ENCODE data around the gene WWOX.
A peak's percentile ranks its signal among the peaks of the same experiment; 100 is the strongest.

Gene WWOX

GRCh38 chr16:78240459-78241222, 141.2 kb downstream of the WWOX start:
- Histone ChIP-seq H3K4me3 (no peak overlapping the region), H3K27ac (no peak overlapping the region)
- peak; percentile 29 for DNase-seq (ENCODE audit: low spot score)
- TF ChIP-seq CTCF (IDR thresholded peaks at IDR 0.05) = no peak

GRCh38 chr16:78242239-78242630, 142.8 kb downstream of the WWOX start:
- H3K4me3 ChIP-seq = no peak overlapping the region
- no peak for TF ChIP-seq CTCF (IDR thresholded peaks at IDR 0.05)
- H3K27ac ChIP-seq = no peak overlapping the region
- no peak for DNase-seq (ENCODE audit: low spot score)

GRCh38 chr16:78244131-78244895, 144.9 kb downstream of the WWOX start:
- Histone ChIP-seq H3K27ac (no peak overlapping the region), H3K4me3 (no peak overlapping the region)
- TF ChIP-seq CTCF (IDR thresholded peaks at IDR 0.05) = no peak
- DNase-seq (ENCODE audit: low spot score) = no peak

- no peak for DNase-seq (ENCODE audit: low spot score)
- no peak for TF ChIP-seq CTCF (IDR thresholded peaks at IDR 0.05)
- H3K27ac ChIP-seq = no peak overlapping the region
- no peak overlapping the region for H3K4me3 ChIP-seq
Measured at GRCh38 chr16:78246559-78246958, 147.1 kb downstream of the WWOX start.

- no peak overlapping the region for H3K27ac ChIP-seq
- no peak for DNase-seq (ENCODE audit: low spot score)
- no peak overlapping the region for H3K4me3 ChIP-seq
- TF ChIP-seq CTCF (IDR thresholded peaks at IDR 0.05) = no peak
Measured at GRCh38 chr16:78249056-78249455, 149.6 kb downstream of the WWOX start.

- no peak overlapping the region for H3K4me3 ChIP-seq
- no peak for TF ChIP-seq CTCF (IDR thresholded peaks at IDR 0.05)
- DNase-seq (ENCODE audit: low spot score) = no peak
- H3K27ac ChIP-seq = no peak overlapping the region
Measured at GRCh38 chr16:78249832-78250231, 150.4 kb downstream of the WWOX start.

GRCh38 chr16:78251115-78251514, 151.7 kb downstream of the WWOX start:
- no peak overlapping the region for H3K4me3 ChIP-seq
- DNase-seq (ENCODE audit: low spot score) = no peak
- TF ChIP-seq CTCF (IDR thresholded peaks at IDR 0.05) = no peak
- no peak overlapping the region for H3K27ac ChIP-seq

Data from coronary artery (tissue), 2 donors.